Mesendoderm (in vitro differentiated cells): ENCODE measurements around the gene CHSY1.
A peak's percentile ranks its signal among the peaks of the same experiment; 100 is the strongest.

ENCODE experiments used
- DNase-seq: peaks from one replicate; pipeline ENCODE4 v3.0.0; 2013
- H2AK5ac ChIP-seq: 2 replicates; pipeline ENCODE4 v1.6.1; 2013; ENCODE audit warnings: low read length, inconsistent platforms
- H2BK120ac ChIP-seq: 2 replicates; pipeline ENCODE4 v1.6.1; 2013; ENCODE audit warnings: low read depth, mild to moderate bottlenecking, low read length, moderate library complexity, mixed read lengths
- H2BK15ac ChIP-seq: replicated peaks from 2 replicates; pipeline ENCODE4 v1.6.1; 2013; ENCODE audit warnings: low read depth, mild to moderate bottlenecking, moderate library complexity
- H2BK5ac ChIP-seq: 2 replicates; pipeline ENCODE4 v1.6.1; 2013; ENCODE audit warnings: low read length, inconsistent platforms
- H3K18ac ChIP-seq: 2 replicates; pipeline ENCODE4 v1.6.1; 2013; ENCODE audit warnings: mild to moderate bottlenecking, low read length, mixed read lengths
- H3K23ac ChIP-seq: one replicate; pipeline ENCODE4 v1.6.1; 2013; ENCODE audit warnings: low read length
- H3K27ac ChIP-seq: 2 replicates; pipeline ENCODE4 v1.5.1; 2013; ENCODE audit warnings: low read depth, mild to moderate bottlenecking, inconsistent platforms, low read length, moderate library complexity
- H3K27me3 ChIP-seq: 2 replicates; pipeline ENCODE4 v1.6.1; 2013; ENCODE audit warnings: low read length, control low read depth, mild to moderate bottlenecking, inconsistent platforms; ENCODE audit not compliant: insufficient read depth, poor library complexity
- H3K36me3 ChIP-seq: 2 replicates; pipeline ENCODE4 v1.6.1; 2013; ENCODE audit warnings: low read length, inconsistent platforms; ENCODE audit not compliant: control insufficient read depth, insufficient read depth
- H3K4ac ChIP-seq: one replicate; pipeline ENCODE4 v1.6.1; 2013; ENCODE audit warnings: low read depth, mild to moderate bottlenecking, low read length, moderate library complexity
- H3K4me1 ChIP-seq: 2 replicates; pipeline ENCODE4 v1.6.1; 2013; ENCODE audit warnings: low read depth, low read length, inconsistent platforms; ENCODE audit not compliant: control insufficient read depth
- H3K4me2 ChIP-seq: 2 replicates; pipeline ENCODE4 v1.6.1; 2013; ENCODE audit warnings: low read length
- H3K4me3 ChIP-seq: 2 replicates; pipeline ENCODE4 v1.5.1; 2013; ENCODE audit warnings: mild to moderate bottlenecking, low read length
- H3K56ac ChIP-seq: one replicate; pipeline ENCODE4 v1.6.1; 2013; ENCODE audit warnings: low read length
- H3K79me1 ChIP-seq: 2 replicates; pipeline ENCODE4 v1.6.1; 2013; ENCODE audit warnings: low read length, inconsistent platforms
- H3K79me2 ChIP-seq: 2 replicates; pipeline ENCODE4 v1.6.1; 2013; ENCODE audit warnings: mild to moderate bottlenecking, low read length; ENCODE audit not compliant: control insufficient read depth, insufficient read depth
- H3K9ac ChIP-seq: 2 replicates; pipeline ENCODE4 v1.6.1; 2013; ENCODE audit warnings: low read length, inconsistent platforms
- H4K5ac ChIP-seq: one replicate; pipeline ENCODE4 v1.6.1; 2013; ENCODE audit warnings: low read length
- H4K8ac ChIP-seq: one replicate; pipeline ENCODE4 v1.6.1; 2013; ENCODE audit warnings: low read depth, mild to moderate bottlenecking, control low read depth, low read length, moderate library complexity
- WGBS: extraction: QIAGEN DNeasy Blood & Tissue Kit; methylation state at CpG from one replicate; pipeline ENCODE4 v1.1.7; 2013; ENCODE audit warnings: low lambda C conversion rate, missing lambda C conversion rate; ENCODE audit not compliant: insufficient coverage; ENCODE audit errors: extremely low coverage; 5-methylcytosine and 5-hydroxymethylcytosine counted together

CHSY1 gene

DNA sequence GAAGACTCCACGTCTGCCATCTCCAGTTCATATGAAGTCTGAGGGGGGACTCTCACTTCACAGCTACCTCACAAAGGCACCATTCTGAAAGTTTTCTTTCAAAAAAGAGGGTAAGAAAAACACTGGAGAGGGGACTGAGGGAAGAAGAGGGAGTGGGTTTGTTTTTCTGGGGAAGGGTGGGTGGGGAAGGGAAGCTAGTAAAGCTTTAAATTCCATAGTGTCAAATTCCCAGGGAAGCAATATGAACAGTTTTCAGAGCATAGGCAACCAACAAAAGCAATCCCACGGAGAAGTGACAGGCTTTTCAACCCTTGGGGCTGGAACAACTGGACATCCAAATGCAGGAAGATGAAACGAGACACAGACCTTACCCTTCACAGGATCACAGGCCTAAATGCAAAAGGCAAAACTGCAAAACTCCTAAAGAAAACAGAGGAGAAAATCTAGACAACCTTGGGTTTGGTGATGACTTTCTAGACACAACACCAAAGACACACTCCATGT, 61.7 kb downstream of the CHSY1 start:
- H2BK15ac ChIP-seq: no peak overlapping the region
- H3K9ac ChIP-seq: no peak overlapping the region
- no peaks in the 10 kb centered on the region for H3K36me3 ChIP-seq
- H3K79me1 ChIP-seq: peaks cover 40% of the 10 kb centered on the region
- DNase-seq: no peak
- no peak overlapping the region for H4K8ac ChIP-seq
- H3K79me2 ChIP-seq: peaks cover 65% of the 10 kb centered on the region
- no peak overlapping the region for H2BK5ac ChIP-seq
- H3K27me3 ChIP-seq: no peaks in the 10 kb centered on the region
- no peak overlapping the region for H3K56ac ChIP-seq
- no peak overlapping the region for H2AK5ac ChIP-seq
- no peak overlapping the region for H3K27ac ChIP-seq
- H3K4ac ChIP-seq: no peak overlapping the region
- WGBS: no CpG with 5 or more reads among the region's 3 CpGs
- H3K4me2 ChIP-seq: no peak overlapping the region
- H3K23ac ChIP-seq: peak overlapping the region; percentile 56
- H3K18ac ChIP-seq: no peak overlapping the region
- H4K5ac ChIP-seq: no peak overlapping the region
- H3K4me3 ChIP-seq: no peak overlapping the region
- H3K4me1 ChIP-seq: peaks cover 10% of the 10 kb centered on the region
- no peak overlapping the region for H2BK120ac ChIP-seq

DNA sequence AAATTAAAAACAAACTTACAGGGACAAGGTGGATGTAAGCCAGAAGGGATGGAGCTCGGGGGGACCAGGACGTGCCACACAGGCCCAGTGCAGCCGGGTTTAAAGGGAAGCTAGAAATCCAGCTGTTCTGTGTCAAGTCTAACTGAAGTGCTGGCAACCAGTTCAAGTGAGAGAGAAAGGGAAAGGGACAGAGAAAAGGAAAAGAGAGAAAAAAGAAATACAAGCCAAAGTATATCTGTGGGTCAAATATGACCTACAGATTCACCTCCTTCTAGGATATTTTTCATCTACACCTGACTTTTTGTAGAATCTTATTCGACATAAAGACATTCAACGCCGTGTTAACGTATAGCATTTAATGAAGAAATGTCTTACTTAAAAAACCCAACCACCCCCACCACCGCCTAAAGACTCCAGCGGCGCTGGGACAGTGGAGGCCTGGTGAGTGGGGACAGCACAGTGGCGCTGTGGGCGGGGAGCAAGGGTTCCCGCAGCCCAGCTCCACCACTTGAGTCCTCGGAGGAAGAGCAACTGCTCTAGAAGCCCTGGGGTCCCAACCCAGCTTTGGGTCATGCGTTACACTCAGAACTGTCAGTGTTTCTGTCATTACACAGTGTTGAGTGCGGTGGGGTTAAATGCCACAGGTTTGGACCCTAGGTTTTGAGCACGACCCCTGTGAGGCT, 62.3 kb downstream of the CHSY1 start:
- peaks cover 10% of the 10 kb centered on the region for H3K4me1 ChIP-seq
- no peak overlapping the region for H2BK15ac ChIP-seq
- no peak overlapping the region for H2AK5ac ChIP-seq
- peaks cover 64% of the 10 kb centered on the region for H3K79me2 ChIP-seq
- no peak overlapping the region for H2BK5ac ChIP-seq
- no peaks in the 10 kb centered on the region for H3K36me3 ChIP-seq
- H4K5ac ChIP-seq: no peak overlapping the region
- no peak overlapping the region for H3K56ac ChIP-seq
- no peak overlapping the region for H3K4me2 ChIP-seq
- H3K4me3 ChIP-seq: no peak overlapping the region
- H3K18ac ChIP-seq: no peak overlapping the region
- no CpG with 5 or more reads among the region's 17 CpGs for WGBS
- H3K4ac ChIP-seq: no peak overlapping the region
- H3K23ac ChIP-seq: no peak overlapping the region
- H3K27ac ChIP-seq: no peak overlapping the region
- H4K8ac ChIP-seq: no peak overlapping the region
- H3K9ac ChIP-seq: no peak overlapping the region
- H3K79me1 ChIP-seq: peaks cover 42% of the 10 kb centered on the region
- no peak for DNase-seq
- no peak overlapping the region for H2BK120ac ChIP-seq
- H3K27me3 ChIP-seq: no peaks in the 10 kb centered on the region

DNA sequence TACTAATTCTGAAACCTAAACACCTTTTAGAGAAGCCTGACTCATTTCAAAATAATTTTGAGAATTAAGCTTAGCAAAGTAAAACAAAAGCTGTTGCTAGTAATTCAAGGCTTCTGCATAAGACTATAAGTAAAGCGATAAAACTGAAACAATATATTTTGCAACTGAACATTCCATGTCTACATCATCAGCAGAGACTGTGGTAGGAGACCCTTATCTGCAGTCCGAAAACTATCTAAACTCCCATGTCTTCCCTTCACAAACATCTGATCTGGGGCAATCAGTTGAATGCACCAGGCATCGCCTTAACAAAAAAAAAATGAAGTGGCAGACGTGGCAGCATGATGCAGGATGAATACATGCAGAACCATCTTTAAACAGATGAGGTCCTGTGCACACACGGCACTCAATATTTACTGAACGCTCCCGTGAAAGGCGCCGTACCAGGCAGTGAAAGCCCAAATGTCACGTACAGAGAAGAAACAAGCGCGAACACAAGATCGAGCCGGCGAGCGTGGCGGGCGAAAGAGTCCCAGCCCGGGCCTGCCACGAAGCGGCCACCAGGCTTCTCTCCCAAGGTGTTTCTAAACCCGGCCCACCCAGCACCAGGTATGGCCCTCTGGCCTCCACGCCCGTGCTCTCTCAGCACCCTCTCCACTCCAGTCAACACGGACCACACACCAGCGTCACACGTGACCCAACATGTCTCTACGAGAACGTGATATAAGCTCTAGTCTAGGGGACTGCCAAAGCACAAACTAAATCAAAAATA, 63.0 kb downstream of the CHSY1 start:
- Histone ChIP-seq H2BK15ac (no peak overlapping the region), H3K27ac (no peak overlapping the region), H3K36me3 (no peaks in the 10 kb centered on the region), H3K4me1 (peaks cover 10% of the 10 kb centered on the region), H3K79me1 (peaks cover 40% of the 10 kb centered on the region), H3K79me2 (peaks cover 61% of the 10 kb centered on the region), H3K27me3 (no peaks in the 10 kb centered on the region), H3K18ac (no peak overlapping the region), H3K56ac (no peak overlapping the region), H4K5ac (no peak overlapping the region), H3K9ac (no peak overlapping the region), H2BK5ac (no peak overlapping the region), H3K4me3 (no peak overlapping the region), H3K4me2 (no peak overlapping the region), H4K8ac (no peak overlapping the region), H2BK120ac (no peak overlapping the region), H3K23ac (no peak overlapping the region), H2AK5ac (no peak overlapping the region), H3K4ac (no peak overlapping the region)
- WGBS: no CpG with 5 or more reads among the region's 29 CpGs
- no peak for DNase-seq

- H2BK15ac ChIP-seq: no peak overlapping the region
- no CpG with 5 or more reads among the region's 18 CpGs for WGBS
Measured at GRCh38 chr15:101187820-101188636, 63.8 kb downstream of the CHSY1 start.

DNA sequence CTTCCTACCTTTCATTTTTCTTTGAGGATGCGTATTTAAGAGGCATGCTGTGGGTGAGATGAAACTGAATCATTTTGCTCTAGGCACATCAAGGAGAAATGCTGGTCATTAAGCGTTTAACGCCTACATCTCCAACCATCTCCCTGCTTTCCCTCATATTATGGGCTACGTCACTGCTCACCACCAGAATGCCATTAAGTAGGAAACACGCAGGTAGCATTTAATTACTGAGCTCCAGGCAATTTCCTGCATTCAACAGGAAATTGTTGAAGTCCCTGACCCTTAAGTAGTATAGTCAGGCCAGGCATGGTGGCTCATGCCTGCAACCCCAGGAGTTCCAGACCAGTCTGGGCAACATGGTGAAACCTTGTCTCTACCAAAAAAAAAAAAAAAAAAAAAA, 66.1 kb downstream of the CHSY1 start:
- no peaks in the 10 kb centered on the region for H3K27me3 ChIP-seq
- no peak overlapping the region for H3K9ac ChIP-seq
- no peak overlapping the region for H3K23ac ChIP-seq
- DNase-seq: peak; percentile 26
- H3K36me3 ChIP-seq: no peaks in the 10 kb centered on the region
- H2AK5ac ChIP-seq: no peak overlapping the region
- no peak overlapping the region for H3K4ac ChIP-seq
- H3K18ac ChIP-seq: no peak overlapping the region
- H3K79me1 ChIP-seq: peaks cover 37% of the 10 kb centered on the region
- H4K8ac ChIP-seq: no peak overlapping the region
- no peak overlapping the region for H3K27ac ChIP-seq
- H3K4me2 ChIP-seq: no peak overlapping the region
- no peak overlapping the region for H4K5ac ChIP-seq
- H3K4me1 ChIP-seq: peaks cover 7% of the 10 kb centered on the region
- no peak overlapping the region for H2BK15ac ChIP-seq
- H3K79me2 ChIP-seq: peaks cover 53% of the 10 kb centered on the region
- no peak overlapping the region for H2BK5ac ChIP-seq
- H2BK120ac ChIP-seq: no peak overlapping the region
- WGBS: no CpG with 5 or more reads among the region's 5 CpGs
- no peak overlapping the region for H3K56ac ChIP-seq
- H3K4me3 ChIP-seq: no peak overlapping the region

More at GRCh38 chr15:101187820-101188636, 63.8 kb downstream of the CHSY1 start:
- Histone ChIP-seq H3K27me3 (no peaks in the 10 kb centered on the region), H2BK5ac (no peak overlapping the region), H3K4me3 (no peak overlapping the region), H3K4me2 (no peak overlapping the region), H3K79me1 (peaks cover 36% of the 10 kb centered on the region), H4K8ac (no peak overlapping the region), H3K4me1 (peaks cover 10% of the 10 kb centered on the region), H3K27ac (peak overlapping the region; percentile 47), H3K79me2 (peaks cover 58% of the 10 kb centered on the region), H3K4ac (no peak overlapping the region), H4K5ac (no peak overlapping the region), H3K18ac (peak overlapping the region; percentile 20), H3K56ac (no peak overlapping the region), H3K9ac (no peak overlapping the region), H2AK5ac (no peak overlapping the region), H2BK120ac (no peak overlapping the region), H3K23ac (no peak overlapping the region), H3K36me3 (no peaks in the 10 kb centered on the region)
- DNase-seq: peak; percentile 84
